HG03097 (cell line): ENCODE data around the gene ZFPM1.

Experiments used
- ATAC-seq: cut with Tn5 transposase; IDR thresholded peaks from one replicate; pipeline ENCODE4 v1.9.1; 2021; ENCODE audit not compliant: unreplicated experiment, low FRiP score

Gene ZFPM1

DNA sequence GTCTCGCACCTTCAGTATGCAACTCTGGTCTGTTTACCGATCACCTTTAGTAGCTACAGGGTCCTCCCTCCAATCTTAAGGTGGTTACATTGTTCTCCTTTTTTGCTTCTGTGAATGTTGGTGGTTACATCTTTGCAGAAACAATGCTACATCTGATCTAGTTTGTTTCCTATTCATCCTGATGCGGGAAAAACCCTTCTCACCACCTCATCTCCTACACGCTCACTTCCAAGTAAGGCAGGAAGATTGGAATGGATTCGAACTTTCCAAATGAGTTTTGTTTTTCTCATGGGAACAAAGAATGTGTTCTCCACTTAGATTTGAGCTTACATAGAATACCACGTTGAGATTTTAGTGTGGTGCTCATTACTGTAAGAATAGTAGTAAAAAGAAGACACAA is 131.6 kb downstream of the ZFPM1 start:
- ATAC-seq: no peak

DNA sequence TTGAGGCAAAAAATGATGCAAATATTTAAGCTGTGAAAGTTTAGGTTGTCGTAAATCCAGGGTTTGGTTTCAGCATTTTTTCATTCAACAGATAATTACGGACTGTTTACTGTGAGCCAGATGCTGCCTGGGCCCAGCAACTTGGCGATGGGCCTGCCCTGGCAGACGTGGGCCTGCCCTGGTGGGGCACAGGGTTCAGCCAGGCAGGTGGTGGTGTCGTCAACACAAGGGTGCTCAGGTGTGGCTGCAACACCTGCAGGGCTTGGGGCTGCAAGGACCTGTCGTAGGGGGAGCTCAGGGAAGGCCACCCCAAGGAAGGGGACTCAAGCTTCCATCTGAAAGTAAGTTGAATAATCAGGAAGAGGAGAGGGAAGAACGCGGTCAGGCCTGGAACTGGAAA is 132.2 kb downstream of the ZFPM1 start:
- ATAC-seq: no peak

DNA sequence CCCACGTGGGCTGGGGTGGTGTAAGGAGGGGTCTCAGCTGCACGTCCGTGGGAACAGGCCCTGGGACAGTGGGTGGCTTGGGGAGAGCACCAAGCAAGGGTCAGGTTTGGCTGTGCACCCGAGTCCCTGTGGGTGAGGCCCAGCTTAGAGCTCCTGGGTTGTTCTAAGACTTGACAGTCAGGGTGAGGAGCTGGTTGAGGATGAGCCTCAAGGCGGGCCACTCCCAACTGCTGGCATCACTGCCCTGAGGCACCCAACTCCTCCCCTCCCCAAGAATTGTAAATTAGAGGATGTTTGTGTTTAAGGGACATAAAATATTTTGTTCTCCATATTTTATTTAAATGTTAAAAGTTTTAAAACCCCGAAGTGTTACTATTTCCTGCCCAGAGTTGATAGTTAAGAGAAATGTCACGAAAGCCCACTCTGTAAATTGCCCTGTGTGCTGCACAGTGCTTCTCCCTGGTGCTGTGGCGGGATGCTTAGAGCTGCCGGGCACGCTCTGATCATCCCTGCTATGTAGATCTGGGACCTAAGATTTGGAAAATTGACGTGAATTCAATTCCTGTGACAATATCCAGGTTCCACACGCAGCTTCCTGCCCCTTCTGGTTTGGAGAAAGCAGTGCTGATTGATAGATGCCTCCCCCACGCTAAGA is 133.0 kb downstream of the ZFPM1 start:
- no peak for ATAC-seq
